GM21526 (cell line): ENCODE data around the gene SPAG7.
A peak's percentile ranks its signal among the peaks of the same experiment; 100 is the strongest.

ENCODE experiments used
- ATAC-seq: cut with Tn5 transposase; IDR thresholded peaks from one replicate; pipeline ENCODE4 v1.9.1; 2021; ENCODE audit warnings: moderate library complexity; ENCODE audit not compliant: unreplicated experiment, low FRiP score

Gene SPAG7

DNA sequence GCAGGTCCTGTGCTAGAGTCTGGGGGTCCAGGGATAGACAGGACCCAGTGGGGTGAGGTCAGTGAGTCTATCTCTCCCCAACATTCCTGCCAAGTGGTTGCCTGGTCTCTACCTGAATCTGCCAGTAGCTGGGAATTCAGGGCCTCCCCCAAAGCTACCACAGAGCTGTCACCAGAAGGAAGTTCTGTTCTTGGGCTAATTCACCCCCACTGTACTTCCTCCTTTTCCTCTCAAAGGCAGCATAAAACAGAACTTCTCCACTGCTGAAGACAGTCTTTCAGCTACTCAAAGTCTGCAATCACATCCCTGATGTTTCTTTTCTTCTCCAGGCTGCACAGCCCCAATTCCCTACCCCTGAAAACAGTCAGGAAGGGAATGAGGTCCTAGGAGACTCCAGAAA is 11.1 kb upstream of the SPAG7 start:
- ATAC-seq: no peak

DNA sequence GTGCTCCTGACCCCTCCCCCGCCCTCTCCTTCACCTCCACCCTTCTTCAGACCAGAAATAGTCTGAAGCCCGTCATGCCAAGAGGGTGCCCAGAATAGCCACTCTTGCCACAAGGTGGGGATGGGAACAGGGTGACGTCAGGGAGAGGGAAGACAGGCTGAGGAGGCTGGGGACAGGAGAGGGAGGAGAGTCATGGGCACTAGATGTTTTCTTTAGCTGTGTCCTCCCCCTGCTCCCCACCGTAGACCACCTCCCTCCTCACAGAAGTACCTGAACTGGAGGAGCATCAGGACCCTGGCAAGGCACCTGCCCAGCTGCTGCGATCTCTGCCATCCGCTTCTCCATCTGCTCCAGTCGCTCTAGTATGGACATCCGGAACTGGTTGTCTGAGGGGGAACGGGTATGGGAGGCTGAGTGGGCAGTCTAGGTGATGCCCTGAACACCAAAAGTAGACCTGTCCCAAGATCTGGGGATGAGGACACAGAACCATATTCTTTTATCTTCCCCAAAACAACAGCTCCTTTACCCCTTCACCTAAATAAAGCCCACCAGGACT is 6.6 kb upstream of the SPAG7 start:
- ATAC-seq: no peak

DNA sequence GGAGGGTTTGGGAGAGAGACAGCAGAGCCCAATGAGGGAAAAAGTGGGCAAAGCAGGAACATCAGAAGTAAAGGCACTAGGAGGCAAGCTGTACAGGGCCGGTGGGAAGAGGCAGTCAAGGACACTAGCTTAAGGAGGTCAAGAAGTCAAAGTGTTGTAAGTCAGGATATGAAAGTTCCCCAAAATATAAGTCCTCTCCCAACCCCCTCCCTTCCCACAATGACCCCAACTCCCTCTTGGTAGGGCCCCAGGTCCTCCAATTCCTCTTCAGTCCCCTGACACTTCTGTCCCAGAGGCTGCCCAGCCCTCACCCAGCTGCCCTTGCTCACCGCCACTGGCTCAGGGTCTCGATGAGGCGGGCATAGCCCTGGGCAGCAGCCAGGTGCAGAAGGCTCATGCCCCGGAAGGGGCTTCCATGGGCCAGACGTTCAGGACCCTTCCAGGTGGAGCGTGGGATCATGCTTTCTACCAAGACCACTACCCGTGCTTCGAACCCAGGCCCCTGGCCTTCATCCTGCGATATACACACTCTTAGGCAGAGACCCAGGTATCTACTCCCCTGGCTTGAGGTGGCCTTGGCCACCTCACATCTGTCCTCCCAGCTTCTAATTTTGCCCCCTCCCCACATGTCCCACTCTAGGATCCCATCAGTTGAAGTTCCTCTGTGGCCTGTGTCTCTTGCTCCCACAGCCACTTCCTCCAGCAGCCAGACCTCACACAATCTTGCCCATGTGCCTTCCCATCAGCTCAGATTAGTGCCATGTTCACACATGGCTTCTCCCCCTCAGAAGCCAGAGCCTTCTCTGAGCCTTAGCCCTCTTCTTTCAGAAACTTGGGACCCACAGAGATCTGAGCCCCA is 5.9 kb upstream of the SPAG7 start:
- ATAC-seq: no peak

DNA sequence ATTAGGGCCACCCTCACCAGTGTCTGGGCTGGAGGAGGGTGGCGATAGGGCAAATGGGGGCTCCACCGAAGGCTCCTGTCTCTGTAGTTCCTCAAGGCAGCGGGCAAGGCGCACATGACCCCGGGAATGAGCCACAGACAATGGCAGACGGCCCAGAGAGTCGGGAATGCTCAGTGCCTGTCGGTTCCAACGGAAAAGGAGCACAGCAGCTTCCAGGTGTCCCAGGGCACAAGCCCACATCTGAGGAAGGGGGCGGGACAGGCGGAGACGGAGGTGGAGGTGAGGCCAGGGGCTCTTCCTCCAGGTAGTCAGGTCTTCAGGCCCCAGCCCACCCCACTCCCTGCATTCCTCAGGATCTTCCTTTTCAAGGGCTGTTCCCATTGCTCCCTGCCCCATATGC is 5.1 kb upstream of the SPAG7 start:
- no peak for ATAC-seq

DNA sequence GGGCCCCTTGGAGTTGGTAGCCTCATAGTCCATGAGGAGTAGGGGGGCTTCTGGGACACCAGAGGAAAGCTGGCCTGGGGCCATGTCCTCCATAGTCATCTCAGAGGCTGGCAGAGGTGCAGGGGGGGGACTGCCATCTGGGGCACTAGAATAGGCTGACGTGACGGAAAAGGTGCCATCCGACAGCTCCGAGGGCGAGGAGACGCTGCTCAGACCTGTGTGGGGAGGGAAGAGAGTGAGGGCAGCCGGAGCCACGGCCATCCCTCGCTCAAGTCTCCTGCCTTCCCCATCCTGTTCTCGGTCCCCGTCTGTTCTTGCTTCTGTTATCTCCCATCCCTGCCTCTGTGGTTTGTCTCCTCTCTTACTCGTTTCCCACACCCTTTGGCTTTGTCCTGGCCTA is 4.7 kb upstream of the SPAG7 start:
- no peak for ATAC-seq

DNA sequence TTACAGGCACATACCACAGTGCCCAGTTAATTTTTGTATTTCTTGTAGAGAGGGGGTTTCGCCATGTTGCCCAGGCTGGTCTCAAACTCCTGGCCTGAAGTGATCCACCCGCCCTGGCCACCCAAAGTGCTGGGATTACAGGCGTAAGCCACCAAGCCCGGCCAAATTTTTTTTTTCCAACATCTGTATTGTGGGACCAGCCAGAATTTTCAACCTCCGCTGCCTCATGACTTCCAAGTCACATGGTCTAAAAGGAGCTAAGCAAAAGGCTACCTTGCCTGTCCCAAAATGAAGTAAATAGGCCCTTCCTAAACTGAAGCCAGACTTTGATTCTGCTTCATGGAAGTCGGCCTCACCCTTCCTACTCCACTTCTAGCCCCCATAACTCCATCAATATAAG is 4.2 kb upstream of the SPAG7 start:
- ATAC-seq: no peak

DNA sequence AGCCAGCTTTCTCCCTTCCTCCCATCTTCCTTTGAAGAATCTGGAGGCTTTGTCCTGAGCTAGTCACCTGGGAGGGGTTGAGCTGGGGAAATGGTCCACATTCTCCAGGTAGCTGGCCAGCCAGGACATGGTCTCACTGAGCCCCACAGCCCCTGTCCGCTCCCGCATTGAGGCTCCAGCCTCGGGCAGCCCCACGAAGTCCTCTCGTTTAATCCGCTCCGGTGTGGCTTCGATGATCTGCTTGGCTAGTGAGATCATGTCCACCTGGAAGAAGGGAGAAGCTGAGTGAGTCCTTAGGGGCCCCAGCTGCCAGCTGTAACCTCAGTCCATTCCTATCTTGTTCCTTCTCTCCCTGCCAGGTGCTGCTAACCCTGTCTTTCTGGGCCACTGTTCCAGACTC is 2.7 kb upstream of the SPAG7 start:
- no peak for ATAC-seq

DNA sequence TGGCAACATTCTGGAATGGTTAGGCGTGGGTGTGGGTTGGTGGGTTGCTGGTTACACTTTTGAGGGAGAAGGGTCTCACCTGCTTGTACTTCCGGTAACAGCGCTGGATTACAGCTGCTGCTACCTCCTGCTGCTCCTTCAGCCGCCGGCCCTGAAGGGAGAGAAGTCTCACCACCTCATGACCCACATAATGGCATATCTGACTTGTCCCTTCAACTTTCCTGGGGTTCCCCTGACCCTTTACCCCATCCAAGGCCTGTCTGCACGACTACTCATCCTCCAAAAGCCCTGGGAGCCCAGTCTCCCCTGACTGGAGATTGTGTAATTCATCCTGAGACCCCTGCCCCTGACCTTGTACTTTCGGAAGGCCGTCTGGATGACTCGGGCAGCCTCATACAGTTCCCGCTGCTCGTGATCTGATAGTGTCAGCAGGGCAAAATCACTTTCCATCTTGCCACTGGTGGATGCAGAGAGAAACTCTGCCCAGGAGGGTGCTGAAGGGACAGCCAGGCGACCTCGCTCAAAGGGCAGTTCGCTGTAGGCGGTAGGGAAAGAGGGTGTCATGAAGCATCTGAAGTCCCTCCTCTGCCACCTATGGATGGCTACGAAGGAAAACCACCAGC is 2.0 kb upstream of the SPAG7 start:
- no peak for ATAC-seq

DNA sequence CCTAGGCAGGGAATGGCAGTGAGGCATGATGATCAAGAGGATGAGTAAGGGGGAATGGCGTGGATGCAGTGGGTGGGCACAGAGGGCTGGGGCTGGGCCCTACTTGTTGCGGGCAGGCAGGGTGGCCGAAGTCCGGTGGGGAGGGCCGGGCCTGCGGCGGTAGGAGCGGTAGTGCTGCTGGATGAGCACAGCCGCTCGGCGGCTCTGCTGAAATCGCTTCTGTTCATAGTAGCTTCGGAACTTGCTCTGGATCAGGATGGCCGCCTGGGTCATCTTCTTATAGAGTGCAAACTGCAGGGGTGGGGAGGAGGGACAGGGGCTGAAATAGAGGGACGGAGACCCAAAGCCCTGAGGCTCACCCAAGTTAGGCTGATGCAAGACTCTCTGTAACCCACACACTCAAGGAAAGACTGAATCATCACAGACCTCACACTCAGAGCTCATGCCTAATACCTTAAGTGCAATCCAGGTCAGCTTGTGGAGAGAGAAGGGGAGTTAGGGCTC is 1.5 kb upstream of the SPAG7 start:
- ATAC-seq: no peak

DNA sequence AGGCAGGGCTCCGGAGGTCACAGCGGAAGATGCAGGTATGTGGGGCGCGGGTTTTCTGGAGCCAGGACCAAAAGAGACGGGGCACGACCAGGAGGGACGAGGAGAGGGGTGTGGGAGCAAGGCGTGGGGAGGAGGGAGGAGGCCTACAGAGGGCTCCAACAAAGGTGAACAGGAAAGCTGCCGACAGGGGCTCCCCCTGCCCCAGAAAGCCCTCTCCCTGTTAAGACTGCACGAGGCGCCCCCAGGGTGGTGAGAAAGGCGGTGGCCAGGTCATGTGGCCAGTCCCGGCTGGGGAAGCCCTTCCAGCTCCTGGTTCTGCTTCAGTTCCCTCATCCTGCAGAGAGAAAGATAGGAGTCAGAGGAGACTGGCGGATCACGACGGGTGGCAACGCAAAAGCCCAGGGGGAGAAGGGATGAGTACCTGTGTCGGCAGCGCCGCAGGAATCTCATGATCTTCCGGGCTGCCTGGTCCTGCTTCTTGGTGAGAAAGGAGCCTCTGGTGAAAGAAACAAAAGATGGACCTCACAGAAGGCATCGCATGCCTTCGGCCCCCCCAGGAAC is 949 bp upstream of the SPAG7 start:
- no peak for ATAC-seq

DNA sequence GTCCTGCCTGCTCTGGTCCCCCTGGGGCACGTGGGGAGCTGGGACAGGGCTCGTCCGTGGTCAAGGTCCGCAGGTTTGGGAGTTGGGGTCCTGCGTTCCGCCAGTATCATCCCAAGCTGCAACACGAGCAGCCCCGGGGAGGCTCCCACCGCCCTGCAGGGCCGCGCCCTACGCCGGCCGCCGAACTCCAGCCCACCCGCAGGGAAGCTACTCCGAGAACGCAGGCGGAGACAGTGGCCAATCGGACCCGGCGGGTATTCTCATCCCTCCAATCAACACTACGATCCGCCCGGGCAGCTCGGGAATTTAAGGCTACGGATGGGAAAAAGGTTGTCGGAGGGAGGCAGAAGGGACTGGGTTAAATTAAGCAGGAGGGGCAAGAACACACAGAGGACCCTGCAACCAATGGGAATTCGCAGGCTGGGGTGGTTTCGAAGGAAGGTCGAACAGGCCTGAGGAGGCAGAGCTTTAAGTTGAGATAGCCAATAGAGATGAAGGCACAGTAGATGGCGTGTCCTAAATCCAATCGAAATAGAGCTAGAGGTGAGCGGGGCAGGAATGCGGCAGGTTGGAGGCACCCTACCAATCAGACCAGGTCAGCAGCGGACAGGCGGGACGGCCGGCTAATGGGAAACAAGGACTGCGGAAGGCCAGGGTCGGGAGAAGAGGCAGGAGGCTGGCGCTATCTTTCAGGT is 626 bp downstream of the SPAG7 start:
- peak; percentile 71 for ATAC-seq

DNA sequence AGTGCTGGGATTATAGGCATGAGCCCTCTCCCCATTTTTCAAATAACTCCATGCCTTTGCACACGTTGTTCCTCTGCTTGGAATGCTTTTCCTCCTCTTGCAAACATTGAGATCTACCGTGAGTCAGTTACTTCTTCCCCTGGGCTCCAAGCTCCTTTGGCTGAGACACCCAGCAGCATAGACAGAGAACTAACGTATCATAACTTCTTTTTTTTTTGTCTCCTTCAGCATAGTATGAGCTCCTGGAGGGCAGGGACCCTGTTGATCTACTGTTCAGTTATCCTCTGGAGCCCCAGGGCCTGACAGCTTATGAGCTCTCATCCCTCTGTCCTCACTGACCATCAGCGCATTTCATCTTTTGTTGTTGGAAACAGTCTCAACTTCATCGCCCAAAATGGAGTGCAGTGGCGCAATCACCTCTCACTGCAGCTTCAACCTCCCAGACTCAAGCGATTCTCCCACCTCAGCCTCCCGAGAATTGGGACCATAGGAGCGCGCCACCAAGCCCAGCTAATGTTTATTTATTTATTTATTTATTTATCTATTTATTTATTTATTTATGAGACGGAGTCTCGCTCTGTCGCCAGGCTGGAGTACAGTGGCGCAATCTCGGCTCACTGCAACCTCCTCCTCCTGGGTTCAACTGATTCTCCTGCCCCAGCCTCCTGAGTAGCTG is 2.2 kb downstream of the SPAG7 start:
- ATAC-seq: no peak

DNA sequence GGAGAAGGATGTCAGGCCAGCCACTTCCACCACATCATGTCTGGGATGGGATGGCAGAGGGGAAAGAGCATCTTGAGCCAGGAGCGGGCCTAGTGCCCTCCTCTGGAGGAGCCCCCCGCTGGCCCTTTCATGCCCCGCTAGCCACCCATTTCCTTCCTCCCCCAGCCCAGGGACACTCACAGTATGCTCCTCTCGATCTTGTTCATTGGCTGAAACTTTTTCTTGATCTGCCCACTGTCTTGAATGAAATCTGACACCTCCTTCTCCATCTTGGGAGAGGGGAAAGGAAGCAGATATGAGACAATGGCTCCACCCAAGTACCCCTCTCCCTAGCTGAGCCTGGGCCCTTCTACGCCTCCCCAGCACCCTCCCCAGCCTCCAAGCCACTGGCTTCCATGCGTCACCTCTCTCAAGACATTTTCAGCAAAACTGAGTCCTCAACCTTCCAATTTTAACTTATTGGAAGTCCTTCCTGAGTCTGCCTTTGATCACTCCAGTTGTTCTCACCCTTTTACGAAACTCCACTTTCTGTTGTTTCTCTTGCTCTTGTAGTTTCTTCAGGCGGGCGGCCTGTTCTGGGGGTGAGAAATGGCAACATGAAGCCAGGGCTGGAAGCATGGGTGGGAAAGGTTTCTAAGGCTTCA is 7.2 kb downstream of the SPAG7 start:
- no peak for ATAC-seq

DNA sequence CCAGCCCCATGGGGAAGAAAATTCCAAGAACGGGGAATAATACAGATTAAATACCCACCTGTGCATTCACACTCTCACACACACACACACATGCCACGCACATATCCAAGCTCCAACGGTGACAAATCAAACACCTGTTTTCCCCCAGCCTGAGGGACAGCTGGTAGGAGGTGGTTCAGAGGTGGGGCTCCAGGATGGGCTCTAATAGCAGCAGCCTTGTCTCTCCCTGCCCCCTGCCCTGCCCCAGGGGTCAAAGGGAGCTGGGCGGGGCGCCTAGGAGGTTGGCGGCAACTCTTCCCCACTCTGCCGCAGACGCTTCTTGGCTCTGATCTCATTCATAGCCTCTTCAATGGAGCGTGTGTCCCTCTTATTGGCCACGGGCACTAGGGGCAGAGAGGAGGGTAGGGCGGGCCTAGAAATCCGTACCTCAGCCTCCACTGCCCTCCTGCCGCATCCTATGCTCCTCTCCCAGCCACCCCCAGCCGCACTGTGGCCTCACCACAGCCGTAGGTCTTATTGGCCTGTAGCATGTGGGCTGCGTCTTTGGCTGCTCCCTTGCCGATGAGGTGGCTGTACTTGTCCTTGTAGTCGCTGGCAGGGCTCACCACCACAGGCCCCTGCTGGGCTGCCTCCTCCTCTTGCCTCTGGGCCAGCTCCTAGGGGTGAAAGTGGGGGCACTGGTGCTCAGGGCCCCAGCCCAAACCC is 8.2 kb downstream of the SPAG7 start:
- no peak for ATAC-seq

DNA sequence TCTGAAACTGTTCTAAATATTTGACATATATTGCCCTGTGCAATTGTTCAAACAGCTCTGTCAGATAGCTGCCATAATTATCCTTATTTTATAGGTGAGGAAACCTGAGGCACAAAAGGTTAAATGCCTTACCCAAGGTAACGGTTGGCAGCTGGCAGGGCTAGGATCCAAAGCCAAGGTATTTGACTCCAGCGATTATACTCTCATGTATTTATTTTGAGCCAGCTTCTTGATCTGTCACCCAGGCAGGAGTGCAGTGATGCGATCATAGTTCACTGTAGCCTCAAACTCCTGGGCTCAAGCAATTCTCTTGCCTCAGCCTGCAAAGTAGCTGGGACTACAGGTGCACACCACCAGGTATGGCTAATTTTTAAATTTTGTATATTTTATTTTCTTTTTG is 9.5 kb downstream of the SPAG7 start:
- ATAC-seq: no peak

DNA sequence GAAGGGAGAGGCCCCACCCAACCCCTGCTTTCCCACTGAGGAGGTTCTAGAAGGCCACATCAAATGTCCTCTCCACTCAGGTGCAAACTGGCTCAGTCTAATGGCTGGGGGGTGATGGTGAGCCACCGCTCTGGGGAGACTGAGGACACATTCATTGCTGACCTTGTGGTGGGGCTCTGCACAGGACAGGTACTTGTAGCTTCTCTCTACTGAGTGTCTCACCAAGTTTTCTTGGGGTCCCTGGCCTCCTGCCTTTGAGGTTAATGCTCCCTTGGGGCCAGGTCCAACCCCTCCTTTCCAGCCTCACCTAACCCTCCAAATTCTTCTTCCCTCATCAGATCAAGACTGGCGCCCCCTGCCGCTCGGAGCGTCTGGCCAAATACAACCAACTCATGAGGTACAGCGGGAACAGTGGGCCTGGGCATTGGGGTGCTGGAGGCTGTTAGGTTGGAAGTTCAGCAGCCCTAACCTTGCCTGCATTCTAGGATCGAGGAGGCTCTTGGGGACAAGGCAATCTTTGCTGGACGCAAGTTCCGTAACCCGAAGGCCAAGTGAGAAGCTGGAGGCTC is 11.0 kb downstream of the SPAG7 start:
- no peak for ATAC-seq

DNA sequence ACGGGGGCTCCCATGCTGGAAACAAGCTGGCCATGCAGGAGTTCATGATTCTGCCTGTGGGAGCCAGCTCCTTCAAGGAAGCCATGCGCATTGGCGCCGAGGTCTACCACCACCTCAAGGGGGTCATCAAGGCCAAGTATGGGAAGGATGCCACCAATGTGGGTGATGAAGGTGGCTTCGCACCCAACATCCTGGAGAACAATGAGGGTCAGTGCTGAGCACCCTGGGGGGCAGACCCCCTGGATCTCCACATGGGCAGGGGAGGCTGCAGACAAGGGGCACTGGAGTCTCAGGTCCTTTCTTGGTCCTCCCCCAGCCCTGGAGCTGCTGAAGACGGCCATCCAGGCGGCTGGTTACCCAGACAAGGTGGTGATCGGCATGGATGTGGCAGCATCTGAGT is 12.5 kb downstream of the SPAG7 start:
- no peak for ATAC-seq

DNA sequence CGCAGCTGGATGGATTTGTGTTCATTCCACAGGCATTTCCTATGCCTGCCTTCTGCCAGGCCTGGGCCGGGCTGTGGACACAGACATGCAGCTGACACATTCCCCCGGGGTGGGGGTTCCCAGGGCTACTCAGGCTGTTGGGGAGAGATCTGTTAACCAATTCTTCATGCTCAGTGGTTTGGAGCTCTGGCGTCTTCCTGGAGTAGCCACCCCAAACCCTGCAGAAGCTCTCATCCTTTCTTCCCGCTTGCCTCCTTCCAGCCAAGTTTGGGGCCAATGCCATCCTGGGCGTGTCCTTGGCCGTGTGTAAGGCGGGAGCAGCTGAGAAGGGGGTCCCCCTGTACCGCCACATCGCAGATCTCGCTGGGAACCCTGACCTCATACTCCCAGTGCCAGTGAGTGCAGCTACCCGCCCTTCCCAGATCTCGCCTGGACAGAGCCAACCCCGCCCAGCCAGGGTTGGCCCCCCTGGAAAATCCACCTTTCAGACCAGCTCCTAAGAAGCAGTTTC is 14.1 kb downstream of the SPAG7 start:
- no peak for ATAC-seq

DNA sequence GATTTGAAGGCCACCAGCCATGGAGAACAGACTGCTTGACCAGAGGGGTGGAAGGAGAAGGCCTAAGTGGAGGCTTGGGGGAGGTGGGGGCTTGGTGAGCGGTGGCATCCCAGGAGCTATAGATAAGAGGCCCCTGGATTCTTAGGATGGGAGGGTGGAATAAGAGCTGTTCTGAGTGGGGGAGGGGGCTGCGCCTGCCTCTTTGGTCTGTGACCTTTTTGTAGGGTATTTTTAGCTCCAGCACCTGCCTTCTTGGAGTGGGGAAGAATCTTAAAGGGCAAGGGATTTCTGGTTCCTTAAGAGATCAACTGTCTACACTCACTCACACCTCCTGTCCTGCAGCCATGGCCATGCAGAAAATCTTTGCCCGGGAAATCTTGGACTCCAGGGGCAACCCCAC is 16.1 kb downstream of the SPAG7 start:
- ATAC-seq: no peak
